GM18868 (cell line): ENCODE measurements around the gene UBB.
"Not testable (repeated sequence)": the region's sequence is repeated elsewhere in the genome, so short reads cannot be mapped to it uniquely, and the experiment has no call there.

Source experiments
- ATAC-seq: cut with Tn5 transposase; IDR thresholded peaks from one replicate; pipeline ENCODE4 v1.9.1; 2021; ENCODE audit warnings: mild to moderate bottlenecking, moderate library complexity; ENCODE audit not compliant: unreplicated experiment

Gene UBB

DNA sequence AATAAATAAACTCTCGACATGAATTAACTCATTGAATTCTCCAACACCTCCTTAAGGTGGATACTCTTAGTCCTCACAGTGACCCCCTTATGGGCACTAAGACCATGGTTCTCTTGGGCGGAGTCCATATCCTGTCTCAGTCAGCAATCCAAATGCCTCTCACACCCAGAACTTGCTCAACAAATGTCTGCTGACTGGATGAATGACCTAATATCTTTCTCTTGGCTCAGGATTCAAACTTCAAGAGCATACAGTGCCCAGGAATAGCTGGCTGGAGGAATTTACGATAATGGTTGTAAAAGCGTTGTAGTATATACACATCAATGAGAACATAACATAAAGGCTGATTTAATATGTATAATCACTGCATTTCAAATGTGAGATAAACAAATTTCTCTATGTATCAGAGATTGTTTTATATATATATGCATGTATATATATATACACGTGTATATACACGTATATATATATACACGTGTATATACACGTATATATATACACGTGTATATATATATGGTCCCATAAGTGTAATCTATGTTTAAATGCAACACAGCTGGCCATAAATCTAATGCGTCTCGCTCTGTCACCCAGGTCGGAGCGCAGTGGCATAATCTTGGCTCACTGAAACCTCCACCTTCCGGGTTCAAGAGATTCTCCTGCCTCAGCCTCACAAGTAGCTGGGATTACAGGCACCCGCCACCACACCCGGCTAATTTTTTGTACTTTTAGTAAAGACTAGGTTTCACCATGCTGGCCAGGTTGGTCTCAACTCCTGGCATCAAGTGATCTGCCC lies 6.5 kb upstream of the UBB start:
- no peak for ATAC-seq

- no peak for ATAC-seq
Measured at GRCh38 chr17:16377941-16378341, 3.0 kb upstream of the UBB start.

DNA sequence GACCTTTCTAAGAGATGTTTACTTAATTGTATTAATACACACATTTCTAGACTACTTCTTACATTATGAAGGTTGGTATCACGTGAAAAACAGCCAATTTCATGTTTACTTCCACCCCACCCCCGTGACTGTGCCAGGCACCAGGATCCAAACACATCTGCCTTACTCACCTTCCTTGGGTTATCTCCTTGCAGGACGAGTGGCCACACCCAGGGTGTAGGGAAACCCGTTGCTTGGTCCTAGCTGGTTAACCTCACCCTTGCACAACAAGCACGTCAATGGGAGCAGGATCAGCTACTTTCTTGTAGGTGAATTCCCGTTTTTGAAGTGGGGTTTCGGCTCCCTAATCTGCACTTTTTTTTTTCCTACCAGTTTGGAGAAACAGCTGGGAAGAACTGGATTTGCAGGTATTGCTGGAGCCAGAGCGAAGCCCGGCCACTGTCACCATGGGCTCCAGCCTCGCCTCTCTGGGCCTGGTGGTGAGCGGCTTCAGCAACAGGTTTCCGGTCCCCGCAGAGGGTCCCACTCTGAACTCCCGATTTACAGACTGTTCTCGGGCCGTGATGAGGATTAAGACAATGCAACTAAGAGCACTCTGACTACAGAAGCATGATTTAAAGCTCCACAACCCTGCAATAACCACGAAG lies 2.1 kb upstream of the UBB start:
- no peak for ATAC-seq

DNA sequence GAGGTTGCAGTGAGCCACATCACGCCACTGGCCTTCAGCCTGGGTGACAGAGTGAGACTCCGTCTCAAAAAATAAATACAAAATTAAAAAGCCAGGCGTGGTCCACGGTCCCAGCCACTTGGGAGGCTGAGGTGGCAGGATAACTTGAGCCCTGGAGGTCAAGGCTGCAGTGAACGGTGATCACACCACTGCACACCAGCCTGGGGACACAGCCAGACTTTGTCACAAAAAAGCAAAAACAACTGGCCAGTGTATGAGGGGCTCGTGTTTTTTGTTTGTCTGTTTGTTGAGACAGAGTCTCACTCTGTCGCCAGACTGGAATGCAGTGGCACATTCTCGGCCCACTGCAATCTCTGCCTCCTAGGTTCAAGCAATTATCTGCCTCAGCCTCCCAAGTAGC lies 1.2 kb upstream of the UBB start:
- ATAC-seq: no peak

- ATAC-seq: no peak
Measured at GRCh38 chr17:16381496-16381820, 567 bp downstream of the UBB start.

- no peak for ATAC-seq
Measured at GRCh38 chr17:16383216-16383615, 2.3 kb downstream of the UBB start.

DNA sequence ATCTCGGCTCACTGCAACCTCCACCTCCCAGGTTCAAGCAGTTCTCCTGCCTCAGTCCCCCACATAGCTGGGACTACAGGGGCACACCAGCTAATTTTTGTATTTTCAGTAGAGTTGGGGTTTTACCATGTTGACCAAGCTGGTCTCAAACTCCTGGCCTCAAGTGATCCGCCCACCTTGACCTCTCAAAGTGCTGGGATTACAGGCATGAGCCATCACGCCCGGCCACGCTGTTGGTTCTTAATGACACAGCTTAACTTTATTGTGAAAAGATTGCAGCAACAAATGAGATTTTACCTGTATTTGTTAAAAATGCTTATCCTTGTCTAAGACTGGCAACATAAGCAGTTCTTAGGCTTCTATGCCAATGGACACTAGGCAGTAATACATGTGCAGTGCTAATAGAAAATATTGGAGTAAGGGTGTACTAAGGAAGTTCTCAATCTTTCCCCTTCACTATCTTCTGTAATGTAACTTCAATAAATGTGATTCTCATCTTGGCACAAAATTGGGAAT lies 2.9 kb downstream of the UBB start:
- ATAC-seq: no peak

DNA sequence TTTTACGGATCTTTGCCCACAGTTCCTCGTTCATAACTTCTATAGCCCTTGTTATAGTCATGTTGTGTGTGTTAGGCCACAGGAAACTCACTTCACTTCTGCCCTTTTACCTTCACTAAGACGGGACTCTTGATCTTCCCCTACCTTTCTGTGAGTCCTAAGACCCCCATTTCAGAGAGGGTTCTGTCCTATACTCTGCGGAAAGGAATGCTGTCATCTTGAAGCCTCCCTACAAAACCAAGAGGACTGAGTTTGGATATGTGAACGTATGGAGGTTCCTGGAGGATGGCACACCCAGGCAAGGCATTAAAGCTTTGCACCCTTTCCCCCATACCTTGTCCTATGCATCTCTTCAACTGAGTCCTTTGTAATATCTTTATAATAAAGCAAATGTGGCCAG lies 3.7 kb downstream of the UBB start:
- no peak for ATAC-seq

GRCh38 chr17:16386126-16386507 lies 5.2 kb downstream of the UBB start:
- not testable (repeated sequence) for ATAC-seq

GRCh38 chr17:16391451-16391850 lies 10.6 kb downstream of the UBB start:
- ATAC-seq: no peak

DNA sequence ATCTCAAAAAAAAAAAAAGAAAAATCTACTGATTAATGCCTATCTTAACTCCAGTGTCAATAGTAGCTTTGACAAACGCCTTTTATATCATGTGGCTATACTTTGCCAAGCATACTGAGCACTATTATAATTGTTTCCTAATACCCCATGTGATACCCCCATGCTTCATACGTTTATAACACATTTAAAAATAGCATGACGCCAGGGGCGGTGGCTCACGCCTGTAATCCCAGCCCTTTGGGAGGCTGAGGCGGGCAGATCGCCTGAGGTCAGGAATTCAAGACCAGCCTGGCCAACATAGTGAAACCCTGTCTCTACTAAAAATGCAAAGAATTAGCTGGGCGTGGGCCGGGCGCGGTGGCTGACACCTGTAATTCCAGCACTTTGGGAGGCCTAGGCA lies 11.6 kb downstream of the UBB start:
- ATAC-seq: not testable (repeated sequence)

DNA sequence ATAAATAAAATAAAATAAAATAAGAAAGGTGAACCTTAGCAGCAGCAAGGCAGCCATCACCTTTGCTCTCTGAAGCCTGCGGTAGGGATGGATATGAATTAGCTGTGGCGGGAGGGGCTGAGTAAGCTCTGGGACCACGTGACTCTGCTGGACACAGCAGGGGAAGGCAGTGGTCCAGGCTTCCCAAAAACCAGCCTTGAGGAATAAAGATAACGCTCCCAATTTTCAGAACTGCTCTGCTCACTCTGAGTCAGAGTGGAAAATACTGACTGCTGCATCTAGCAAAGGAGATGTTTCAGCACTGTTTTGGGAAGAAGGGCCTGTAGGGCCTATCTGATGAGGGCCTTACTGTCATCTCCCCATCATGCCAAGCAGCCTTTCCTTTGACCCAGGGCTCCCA lies 15.0 kb downstream of the UBB start:
- ATAC-seq: not testable (repeated sequence)

- not testable (repeated sequence) for ATAC-seq
Measured at GRCh38 chr17:16396693-16397092, 15.8 kb downstream of the UBB start.

DNA sequence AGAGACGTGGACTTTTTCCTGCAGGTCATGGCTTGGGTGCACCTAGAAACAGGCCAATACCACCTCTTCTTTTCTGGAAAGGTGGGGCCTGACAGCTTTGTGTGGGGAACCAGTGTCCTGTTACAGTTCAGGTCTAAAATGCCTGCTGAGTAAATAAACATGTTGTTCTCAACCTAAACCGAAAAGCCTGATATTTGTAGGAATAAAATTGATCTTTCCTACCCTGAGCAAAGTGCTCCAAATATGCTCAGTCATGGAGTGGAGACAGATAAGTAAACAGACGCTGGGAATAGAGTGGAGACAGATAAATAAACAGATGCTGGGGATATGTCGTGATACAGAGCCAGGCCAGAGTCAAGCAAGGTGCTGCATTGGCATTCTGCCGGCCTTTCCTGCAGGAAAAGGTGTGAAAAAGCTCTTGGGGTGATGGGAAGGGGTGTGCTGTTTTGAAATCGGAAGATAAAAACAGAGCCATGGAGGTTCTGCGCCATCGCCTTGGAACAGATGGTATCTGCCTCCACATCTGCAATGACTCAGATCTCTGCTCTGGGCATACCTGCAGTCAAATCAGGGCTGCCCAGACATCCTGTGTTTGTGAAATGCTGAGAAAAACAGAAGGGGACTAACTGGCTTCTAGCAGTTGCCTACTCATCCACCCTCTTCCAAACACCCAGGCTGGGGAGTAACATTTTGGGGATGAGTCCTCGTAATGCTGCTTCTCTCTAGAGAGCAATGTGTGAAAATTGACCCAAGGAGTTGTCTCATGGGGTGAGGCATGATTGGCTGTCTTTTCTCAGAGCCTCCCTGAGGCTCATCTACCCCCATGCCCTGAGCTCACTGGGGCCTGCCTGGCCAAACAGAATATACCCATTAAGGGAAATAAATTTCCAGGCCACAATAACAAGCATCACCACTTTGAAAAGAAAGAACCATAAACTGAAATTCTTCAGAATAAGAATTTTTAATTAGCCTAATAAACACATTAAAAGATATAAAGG lies 17.7 kb downstream of the UBB start:
- ATAC-seq: peak; percentile 97

GRCh38 chr17:16403847-16404246 lies 23.0 kb downstream of the UBB start:
- not testable (repeated sequence) for ATAC-seq

- ATAC-seq: peak; percentile 31
Measured at GRCh38 chr17:16406742-16407674, 26.1 kb downstream of the UBB start.

DNA sequence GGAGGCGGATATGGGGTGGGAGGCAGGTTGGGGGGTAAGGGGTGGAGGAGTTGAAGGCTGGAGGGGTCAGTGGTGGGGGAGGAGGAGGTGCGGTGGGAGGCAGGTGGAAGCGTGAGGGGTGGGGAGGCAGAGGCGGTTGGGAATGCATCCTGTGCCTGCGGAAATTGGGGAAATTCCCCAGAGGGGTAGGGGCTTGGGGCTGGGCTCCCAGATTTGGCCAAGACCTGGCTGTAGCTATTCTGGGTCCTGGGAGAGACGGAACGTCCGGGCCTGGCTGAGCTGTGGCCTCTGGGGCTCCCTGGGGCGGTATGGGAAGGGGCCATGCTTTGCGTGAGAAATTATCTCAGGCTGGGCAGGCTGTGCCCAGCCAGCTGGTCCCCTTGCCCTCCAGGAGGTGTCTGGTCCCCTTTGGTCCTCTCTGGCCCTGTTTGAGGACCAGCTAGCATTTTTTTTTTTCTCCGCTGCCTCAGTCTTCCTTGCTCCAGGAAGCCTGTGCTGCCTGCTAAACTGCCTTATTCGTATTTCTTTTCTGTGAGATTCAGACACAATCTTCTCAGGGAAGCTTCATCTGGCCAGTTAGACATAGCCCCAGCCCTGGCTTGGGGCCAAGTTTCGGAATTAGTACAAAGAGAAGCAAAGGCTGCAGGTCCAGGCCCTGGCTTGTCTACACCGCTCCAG lies 27.2 kb downstream of the UBB start:
- peak; percentile 83 for ATAC-seq

DNA sequence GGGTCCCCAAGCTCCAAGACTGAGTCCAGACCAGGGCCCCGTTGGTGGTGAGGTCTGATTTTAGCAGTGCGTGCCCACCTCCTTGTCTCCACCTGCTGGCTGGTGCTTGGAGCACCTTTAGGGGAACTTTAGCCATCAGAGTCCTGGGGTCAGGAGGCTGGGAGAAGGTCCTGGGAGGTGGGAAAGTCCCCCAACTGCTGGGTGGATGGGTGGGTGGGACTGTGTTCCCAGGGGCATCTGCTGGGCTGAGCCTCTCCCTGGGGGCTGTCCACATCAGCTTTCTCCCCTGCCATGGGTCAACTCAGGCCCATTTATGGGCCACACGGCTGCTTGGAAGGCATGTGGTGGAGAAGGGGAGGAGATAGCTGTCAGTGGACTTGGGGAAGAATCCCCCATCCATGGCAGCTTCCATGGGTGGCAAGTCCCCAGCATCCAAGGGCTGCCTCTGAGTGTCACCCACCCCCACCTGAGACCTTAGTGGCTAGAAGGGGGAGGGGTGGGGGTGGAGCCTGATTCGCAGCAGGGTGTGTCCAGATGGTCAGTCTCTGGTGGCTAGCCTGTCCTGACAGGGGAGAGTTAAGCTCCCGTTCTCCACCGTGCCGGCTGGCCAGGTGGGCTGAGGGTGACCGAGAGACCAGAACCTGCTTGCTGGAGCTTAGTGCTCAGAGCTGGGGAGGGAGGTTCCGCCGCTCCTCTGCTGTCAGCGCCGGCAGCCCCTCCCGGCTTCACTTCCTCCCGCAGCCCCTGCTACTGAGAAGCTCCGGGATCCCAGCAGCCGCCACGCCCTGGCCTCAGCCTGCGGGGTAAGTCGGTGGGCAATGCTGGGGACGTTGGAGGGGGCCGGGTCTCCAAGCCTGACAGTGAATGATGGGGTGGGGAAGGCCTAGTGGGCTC lies 34.4 kb downstream of the UBB start, which contains the start of gene TRPV2:
TRPV2 (plus strand) TSS at position 541 of the 894 bp plus-strand sequence. CDS start 2,098 bp downstream, outside the sequence.
- ATAC-seq: no peak
